Neural progenitor cell (in vitro differentiated cells): ENCODE results near the gene CCDC51.

Source experiments
- CTCF ChIP-seq: fragments of 200-600 bp; sonication (generic); IDR thresholded peaks from 2 replicates; pipeline ENCODE4 v1.5.1; 2017; ENCODE audit warnings: antibody characterized with exemption, mild to moderate bottlenecking
- EZH2 ChIP-seq: fragments of 200-600 bp; sonication (generic); IDR thresholded peaks from 2 replicates; pipeline ENCODE4 v1.6.1; 2017; ENCODE audit warnings: antibody characterized with exemption, mild to moderate bottlenecking, moderate library complexity
- EZH2phosphoT487 ChIP-seq: fragments of 200-600 bp; sonication (generic); IDR thresholded peaks from 2 replicates; pipeline ENCODE4 v1.6.1; 2017; ENCODE audit warnings: antibody characterized with exemption

- TF ChIP-seq CTCF (no peak), EZH2 (no peak), EZH2phosphoT487 (no peak)
These were observed 26.3 kb downstream of the CCDC51 start for GRCh38 chr3:48413611-48414010.
